ENCODE results near the gene NKX1-1. TPM values are rescaled to one million over a fixed set of nuclear protein-coding genes. Genes with fewer than 3 reads are reported as not detected.

Gene NKX1-1
- total and polyA plus RNA-seq, 2 experiments from 2014 or later: not detected

- peaks cover 2% of the 10 kb centered on the region for H3K27me3 Mint-ChIP-seq (ENCODE audit: insufficient read depth, low read depth, poor library complexity)
- no peaks in the 10 kb centered on the region for H3K4me1 ChIP-seq (ENCODE audit: insufficient read depth)
- no peak overlapping the region for H3K27ac Mint-ChIP-seq
- no peaks in the 10 kb centered on the region for H3K79me2 ChIP-seq (replicated peaks; ENCODE audit: insufficient read depth)
- no peaks in the 10 kb centered on the region for H3F3A ChIP-seq (replicated peaks; ENCODE audit: low read depth)
- no peak overlapping the region for H2AFZ ChIP-seq
- H3K27me3 ChIP-seq (ENCODE audit: insufficient read depth): no peaks in the 10 kb centered on the region
- H3K9me3 Mint-ChIP-seq: no peaks in the 10 kb centered on the region
- DNase-seq (ENCODE audit: low spot score): no peak
- H4K20me1 ChIP-seq (replicated peaks; ENCODE audit: insufficient read depth): no peaks in the 10 kb centered on the region
- H3K9me2 ChIP-seq (ENCODE audit: insufficient read depth): no peaks in the 10 kb centered on the region
- ATAC-seq: no peak
- H3K4me2 ChIP-seq: no peak overlapping the region
- TF ChIP-seq EZH2phosphoT487 (IDR thresholded peaks at IDR 0.05; ENCODE audit: unreplicated experiment) (no peak), JUNB (IDR thresholded peaks at IDR 0.05; ENCODE audit: unreplicated experiment) (no peak), NANOG (IDR thresholded peaks at IDR 0.05; ENCODE audit: borderline replicate concordance) (no peak), EZH2 (IDR thresholded peaks at IDR 0.05; ENCODE audit: low read depth, unreplicated experiment) (no peak), ZNF331 (CRISPR knock-in tag; IDR thresholded peaks at IDR 0.05; ENCODE audit: low read depth) (no peak), STAT1 (IDR thresholded peaks at IDR 0.05; ENCODE audit: unreplicated experiment) (no peak), POLR2AphosphoS5 (IDR thresholded peaks at IDR 0.05; ENCODE audit: low read depth) (no peak), REST (IDR thresholded peaks at IDR 0.05; ENCODE audit: unreplicated experiment) (no peak), ZNF462 (CRISPR knock-in tag; IDR thresholded peaks at IDR 0.05) (no peak), CTCF (conservative IDR thresholded peaks at IDR 0.05; ENCODE audit: low read depth in 2 of 2) (no peak), ETS1 (IDR thresholded peaks at IDR 0.05) (no peak)
- peaks cover 10% of the 10 kb centered on the region for H3K36me3 Mint-ChIP-seq (ENCODE audit: low read depth)
- peaks cover 3% of the 10 kb centered on the region; the same call in 2 of the 3 replicates for H3K4me1 Mint-ChIP-seq
- no peaks in the 10 kb centered on the region for H3K36me3 ChIP-seq (ENCODE audit: insufficient read depth)
- H3K4me3 ChIP-seq: no peak overlapping the region
- no peak overlapping the region for H3K4me3 Mint-ChIP-seq
- no peak overlapping the region for H3K27ac ChIP-seq (ENCODE audit: low read depth)
Measured at GRCh38 chr4:1358421-1359143, 47.7 kb downstream of the NKX1-1 start.
